Body of pancreas (tissue), 4 donors: ENCODE data around the gene MRI1.

Experiments
- CTCF ChIP-seq, 7 experiments: fragments of 450-650 bp in 4 of 7; fragments of 200-600 bp in 3 of 7; sonication (generic) in 3 of 7; IDR thresholded peaks; one replicate each; pipeline ENCODE4 v1.5.1; 2016 to 2019; ENCODE audit warnings: antibody characterized with exemption in 7 of 7
- POLR2A ChIP-seq, 3 donors: fragments of 450-650 bp; IDR thresholded peaks; one replicate each; pipeline ENCODE4 v1.6.1; 2016; ENCODE audit warnings: antibody characterized with exemption in 3 of 3, mild to moderate bottlenecking in 2 of 3

GRCh38 chr19:13788991-13789390 is 24.7 kb downstream of the MRI1 start:
- TF ChIP-seq CTCF (IDR thresholded peaks at IDR 0.05) (no peak), POLR2A (IDR thresholded peaks at IDR 0.05) (no peak)
